Liver (tissue), 9 donors: ENCODE measurements around the gene IQGAP2. TPM values are rescaled to one million over a fixed set of nuclear protein-coding genes. Genes with fewer than 3 reads are reported as not detected.

ENCODE experiments used
- DNase-seq: peaks from one replicate; pipeline ENCODE4 v3.0.0-alpha.2; 2017; ENCODE audit warnings: low spot score
- H3K27ac ChIP-seq, 2 donors: one replicate each; pipeline ENCODE4 v1.7.0; 2013; ENCODE audit warnings: inconsistent platforms in 2 of 2, low read length in 2 of 2, control low read depth in 1 of 2, low read depth in 1 of 2, mild to moderate bottlenecking in 1 of 2
- H3K27me3 ChIP-seq, 4 donors: one replicate each; pipeline versions ENCODE4 v1.6.1 to v1.7.0; 2013; ENCODE audit warnings: low read length in 3 of 4, inconsistent platforms in 1 of 4, mild to moderate bottlenecking in 1 of 4, moderate library complexity in 1 of 4; ENCODE audit not compliant: control insufficient read depth in 4 of 4, insufficient read depth in 4 of 4
- H3K36me3 ChIP-seq, 4 donors: one replicate each; pipeline versions ENCODE4 v1.6.1 to v1.7.0; 2013; ENCODE audit warnings: low read length in 3 of 4, mild to moderate bottlenecking in 3 of 4, low read depth in 1 of 4, moderate library complexity in 1 of 4; ENCODE audit not compliant: control insufficient read depth in 4 of 4, insufficient read depth in 3 of 4
- H3K4me1 ChIP-seq, 4 donors: one replicate each; pipeline versions ENCODE4 v1.6.1 to v1.7.0; 2013; ENCODE audit warnings: low read length in 3 of 4, mild to moderate bottlenecking in 3 of 4, moderate library complexity in 1 of 4; ENCODE audit not compliant: control insufficient read depth in 4 of 4, insufficient read depth in 4 of 4
- H3K4me3 ChIP-seq, 3 donors: one replicate each; pipeline versions ENCODE4 v1.6.1 to v1.7.0; 2013; ENCODE audit warnings: low read length in 3 of 3, control low read depth in 1 of 3, low read depth in 1 of 3, mild to moderate bottlenecking in 1 of 3
- H3K9ac ChIP-seq, 2 donors: one replicate each; pipeline ENCODE4 v1.7.0; 2013; ENCODE audit warnings: low read length in 2 of 2, mild to moderate bottlenecking in 2 of 2, moderate library complexity in 2 of 2, control low read depth in 1 of 2, low read depth in 1 of 2
- H3K9me3 ChIP-seq, 4 donors: one replicate each; pipeline versions ENCODE4 v1.6.1 to v1.7.0; 2013; ENCODE audit warnings: low read length in 3 of 4; ENCODE audit not compliant: control insufficient read depth in 4 of 4
- FOXA1 ChIP-seq: IDR thresholded peaks from 2 replicates; pipeline ENCODE4 v1.6.1; 2016; ENCODE audit warnings: antibody characterized with exemption
- FOXA2 ChIP-seq: IDR thresholded peaks from 2 replicates; pipeline ENCODE4 v1.6.1; 2016; ENCODE audit warnings: antibody characterized with exemption
- HNF4A ChIP-seq, 2 donors: conservative IDR thresholded peaks; 2 replicates each; pipeline ENCODE4 v1.6.1; 2016; ENCODE audit warnings: antibody characterized with exemption in 2 of 2, mild to moderate bottlenecking in 2 of 2
- HNF4G ChIP-seq: IDR thresholded peaks from 2 replicates; pipeline ENCODE4 v1.6.1; 2016; ENCODE audit warnings: antibody characterized with exemption
- JUND ChIP-seq, 2 donors: IDR thresholded peaks; 2 replicates each; pipeline ENCODE4 v1.6.1; 2016; ENCODE audit warnings: antibody characterized with exemption in 2 of 2
- NR2F2 ChIP-seq: IDR thresholded peaks from 2 replicates; pipeline ENCODE4 v1.6.1; 2016; ENCODE audit warnings: antibody characterized with exemption
- RAD21 ChIP-seq, 2 donors: IDR thresholded peaks; 2 replicates each; pipeline ENCODE4 v1.6.1; 2016; ENCODE audit warnings: antibody characterized with exemption in 2 of 2, mild to moderate bottlenecking in 2 of 2
- RXRA ChIP-seq, 2 donors: IDR thresholded peaks; 2 replicates each; pipeline ENCODE4 v1.6.1; 2017 to 2018; ENCODE audit warnings: antibody characterized with exemption in 2 of 2, mild to moderate bottlenecking in 1 of 2
- SP1 ChIP-seq: IDR thresholded peaks from 2 replicates; pipeline ENCODE4 v1.6.1; 2018; ENCODE audit warnings: antibody characterized with exemption, mild to moderate bottlenecking
- TAF1 ChIP-seq: conservative IDR thresholded peaks from 2 replicates; pipeline ENCODE4 v1.6.1; 2016; ENCODE audit warnings: antibody characterized with exemption, mild to moderate bottlenecking
- YY1 ChIP-seq: IDR thresholded peaks from 2 replicates; pipeline ENCODE4 v1.6.1; 2016; ENCODE audit warnings: antibody characterized with exemption, mild to moderate bottlenecking
- WGBS: extraction: QIAGEN DNeasy Blood & Tissue Kit; methylation state at CpG from one replicate; pipeline ENCODE4 v1.1.7; 2013; 5-methylcytosine and 5-hydroxymethylcytosine counted together
- polyA plus RNA-seq, 2 donors: library from polyadenylated mRNA; stranded (reverse) in 1 of 2; unstranded in 1 of 2; fragments of 200-250 nt in 1 of 2; fragments of >200 nt in 1 of 2; fragmentation: Nextera tagmentation in 1 of 2; extraction: Ambion mirVana in 1 of 2; gene quantifications; one replicate each; pipeline versions ENCODE4 v1.2.1 to v1.2.3, GENCODE V29; 2013 to 2015
- total RNA-seq, 2 donors: library from RNA; depleted of rRNA; stranded (reverse); fragments of >200 nt; gene quantifications; one replicate each; pipeline ENCODE4 v1.2.3, GENCODE V29; 2014
- TF ChIP-seq, protein P1 (sequence below): fragments of 150-350 bp; IDR thresholded peaks from 2 replicates; pipeline ENCODE4 v1.5.1; 2017; ENCODE audit warnings: improper control_type of control experiment, low read depth, low read length; ENCODE audit not compliant: missing input control
- TF ChIP-seq, protein P2 (sequence below): IDR thresholded peaks from 2 replicates; pipeline ENCODE4 v1.6.1; 2016; ENCODE audit warnings: antibody characterized with exemption
- TF ChIP-seq, protein P3 (sequence below): IDR thresholded peaks from 2 replicates; pipeline ENCODE4 v1.6.1; 2016; ENCODE audit warnings: antibody characterized with exemption
- TF ChIP-seq, protein P4 (sequence below): IDR thresholded peaks from 2 replicates; pipeline ENCODE4 v1.6.1; 2016; ENCODE audit warnings: antibody characterized with exemption
- TF ChIP-seq, protein P5 (sequence below): IDR thresholded peaks from 2 replicates; pipeline ENCODE4 v1.6.1; 2016; ENCODE audit warnings: antibody characterized with exemption, mild to moderate bottlenecking
- donor health status: healthy.
- donor health status: healthy.
- donor health status: healthy.
- donor health status: healthy.
- donor health status: healthy.

Gene IQGAP2
- total and polyA plus RNA-seq, 4 donors, result 41.5 to 205 (median 102) TPM

DNA sequence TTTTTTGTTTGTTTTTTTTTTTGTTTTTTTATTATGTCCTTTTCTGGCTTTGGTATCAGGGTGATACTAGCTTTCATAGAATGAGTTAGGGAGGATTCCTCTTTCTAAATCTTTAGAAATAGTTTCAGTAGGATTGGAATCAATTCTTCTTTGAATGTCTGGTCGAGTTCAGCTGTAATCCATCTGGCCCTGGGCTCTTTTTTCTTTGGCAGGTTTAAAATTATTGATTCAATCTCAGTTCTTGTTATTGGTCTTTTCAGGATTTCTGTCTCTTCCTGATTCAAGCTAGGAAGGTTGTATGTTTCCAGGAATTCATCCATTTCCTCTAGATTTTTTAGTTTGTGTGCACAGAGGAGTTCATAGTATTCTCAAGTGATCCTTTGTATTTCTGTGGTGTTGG is 34.9 kb downstream of the IQGAP2 start:
- H3K4me3 ChIP-seq, result no peak overlapping the region
- H3K36me3 ChIP-seq, result no peaks in the 10 kb centered on the region
- H3K9me3 ChIP-seq, result no peaks in the 10 kb centered on the region
- peaks cover 5 to 24% (median 18%) of the 10 kb centered on the region in 4 donors for H3K4me1 ChIP-seq
- H3K27me3 ChIP-seq, result no peaks in the 10 kb centered on the region
- peak overlapping the region in 1 of 2 donors; percentile 25 for H3K27ac ChIP-seq
- H3K9ac ChIP-seq, result no peak overlapping the region
- DNase-seq, result no peak
- TF ChIP-seq FOXA2 (no peak), SP1 (no peak), RAD21 (IDR thresholded peaks at IDR 0.05) (peak in 1 of 2 donors; percentile 24), YY1 (no peak), HNF4A (conservative IDR thresholded peaks at IDR 0.05) (peak in 1 of 2 donors; percentile 31), JUND (IDR thresholded peaks at IDR 0.05) (no peak), RXRA (IDR thresholded peaks at IDR 0.05) (no peak), HNF4G (no peak), FOXA1 (no peak)
- TF ChIP-seq, protein P1, sequence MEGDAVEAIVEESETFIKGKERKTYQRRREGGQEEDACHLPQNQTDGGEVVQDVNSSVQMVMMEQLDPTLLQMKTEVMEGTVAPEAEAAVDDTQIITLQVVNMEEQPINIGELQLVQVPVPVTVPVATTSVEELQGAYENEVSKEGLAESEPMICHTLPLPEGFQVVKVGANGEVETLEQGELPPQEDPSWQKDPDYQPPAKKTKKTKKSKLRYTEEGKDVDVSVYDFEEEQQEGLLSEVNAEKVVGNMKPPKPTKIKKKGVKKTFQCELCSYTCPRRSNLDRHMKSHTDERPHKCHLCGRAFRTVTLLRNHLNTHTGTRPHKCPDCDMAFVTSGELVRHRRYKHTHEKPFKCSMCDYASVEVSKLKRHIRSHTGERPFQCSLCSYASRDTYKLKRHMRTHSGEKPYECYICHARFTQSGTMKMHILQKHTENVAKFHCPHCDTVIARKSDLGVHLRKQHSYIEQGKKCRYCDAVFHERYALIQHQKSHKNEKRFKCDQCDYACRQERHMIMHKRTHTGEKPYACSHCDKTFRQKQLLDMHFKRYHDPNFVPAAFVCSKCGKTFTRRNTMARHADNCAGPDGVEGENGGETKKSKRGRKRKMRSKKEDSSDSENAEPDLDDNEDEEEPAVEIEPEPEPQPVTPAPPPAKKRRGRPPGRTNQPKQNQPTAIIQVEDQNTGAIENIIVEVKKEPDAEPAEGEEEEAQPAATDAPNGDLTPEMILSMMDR, result no peak
- TF ChIP-seq, protein P2, sequence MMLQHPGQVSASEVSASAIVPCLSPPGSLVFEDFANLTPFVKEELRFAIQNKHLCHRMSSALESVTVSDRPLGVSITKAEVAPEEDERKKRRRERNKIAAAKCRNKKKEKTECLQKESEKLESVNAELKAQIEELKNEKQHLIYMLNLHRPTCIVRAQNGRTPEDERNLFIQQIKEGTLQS, result no peak
- TF ChIP-seq, protein P3, sequence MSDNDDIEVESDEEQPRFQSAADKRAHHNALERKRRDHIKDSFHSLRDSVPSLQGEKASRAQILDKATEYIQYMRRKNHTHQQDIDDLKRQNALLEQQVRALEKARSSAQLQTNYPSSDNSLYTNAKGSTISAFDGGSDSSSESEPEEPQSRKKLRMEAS, result no peak
- TF ChIP-seq, protein P4, sequence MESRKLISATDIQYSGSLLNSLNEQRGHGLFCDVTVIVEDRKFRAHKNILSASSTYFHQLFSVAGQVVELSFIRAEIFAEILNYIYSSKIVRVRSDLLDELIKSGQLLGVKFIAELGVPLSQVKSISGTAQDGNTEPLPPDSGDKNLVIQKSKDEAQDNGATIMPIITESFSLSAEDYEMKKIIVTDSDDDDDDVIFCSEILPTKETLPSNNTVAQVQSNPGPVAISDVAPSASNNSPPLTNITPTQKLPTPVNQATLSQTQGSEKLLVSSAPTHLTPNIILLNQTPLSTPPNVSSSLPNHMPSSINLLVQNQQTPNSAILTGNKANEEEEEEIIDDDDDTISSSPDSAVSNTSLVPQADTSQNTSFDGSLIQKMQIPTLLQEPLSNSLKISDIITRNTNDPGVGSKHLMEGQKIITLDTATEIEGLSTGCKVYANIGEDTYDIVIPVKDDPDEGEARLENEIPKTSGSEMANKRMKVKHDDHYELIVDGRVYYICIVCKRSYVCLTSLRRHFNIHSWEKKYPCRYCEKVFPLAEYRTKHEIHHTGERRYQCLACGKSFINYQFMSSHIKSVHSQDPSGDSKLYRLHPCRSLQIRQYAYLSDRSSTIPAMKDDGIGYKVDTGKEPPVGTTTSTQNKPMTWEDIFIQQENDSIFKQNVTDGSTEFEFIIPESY, result no peak
- TF ChIP-seq, protein P5, sequence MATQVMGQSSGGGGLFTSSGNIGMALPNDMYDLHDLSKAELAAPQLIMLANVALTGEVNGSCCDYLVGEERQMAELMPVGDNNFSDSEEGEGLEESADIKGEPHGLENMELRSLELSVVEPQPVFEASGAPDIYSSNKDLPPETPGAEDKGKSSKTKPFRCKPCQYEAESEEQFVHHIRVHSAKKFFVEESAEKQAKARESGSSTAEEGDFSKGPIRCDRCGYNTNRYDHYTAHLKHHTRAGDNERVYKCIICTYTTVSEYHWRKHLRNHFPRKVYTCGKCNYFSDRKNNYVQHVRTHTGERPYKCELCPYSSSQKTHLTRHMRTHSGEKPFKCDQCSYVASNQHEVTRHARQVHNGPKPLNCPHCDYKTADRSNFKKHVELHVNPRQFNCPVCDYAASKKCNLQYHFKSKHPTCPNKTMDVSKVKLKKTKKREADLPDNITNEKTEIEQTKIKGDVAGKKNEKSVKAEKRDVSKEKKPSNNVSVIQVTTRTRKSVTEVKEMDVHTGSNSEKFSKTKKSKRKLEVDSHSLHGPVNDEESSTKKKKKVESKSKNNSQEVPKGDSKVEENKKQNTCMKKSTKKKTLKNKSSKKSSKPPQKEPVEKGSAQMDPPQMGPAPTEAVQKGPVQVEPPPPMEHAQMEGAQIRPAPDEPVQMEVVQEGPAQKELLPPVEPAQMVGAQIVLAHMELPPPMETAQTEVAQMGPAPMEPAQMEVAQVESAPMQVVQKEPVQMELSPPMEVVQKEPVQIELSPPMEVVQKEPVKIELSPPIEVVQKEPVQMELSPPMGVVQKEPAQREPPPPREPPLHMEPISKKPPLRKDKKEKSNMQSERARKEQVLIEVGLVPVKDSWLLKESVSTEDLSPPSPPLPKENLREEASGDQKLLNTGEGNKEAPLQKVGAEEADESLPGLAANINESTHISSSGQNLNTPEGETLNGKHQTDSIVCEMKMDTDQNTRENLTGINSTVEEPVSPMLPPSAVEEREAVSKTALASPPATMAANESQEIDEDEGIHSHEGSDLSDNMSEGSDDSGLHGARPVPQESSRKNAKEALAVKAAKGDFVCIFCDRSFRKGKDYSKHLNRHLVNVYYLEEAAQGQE, result no peak
- WGBS, result 25% methylated on average over 1 of the region's 1 CpG

DNA sequence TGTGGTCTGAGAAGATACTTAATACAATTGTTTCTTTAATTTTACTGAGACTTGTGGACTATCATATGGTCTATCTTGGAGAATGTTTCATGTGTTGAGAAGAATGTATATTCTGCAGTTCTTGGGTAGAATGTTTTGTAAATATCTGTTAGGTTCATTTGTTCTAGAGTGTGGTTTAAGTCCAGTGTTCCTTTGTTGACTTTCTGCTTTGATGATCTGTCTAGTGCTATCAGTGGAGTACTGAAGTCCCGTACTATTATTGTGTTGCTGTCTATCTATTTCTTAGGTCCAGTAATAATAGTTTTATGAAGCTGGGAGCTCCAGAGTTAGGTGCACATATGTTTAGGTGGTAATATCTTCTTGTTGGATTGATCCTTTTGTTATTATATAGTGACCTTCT is 36.1 kb downstream of the IQGAP2 start:
- TF ChIP-seq NR2F2 (no peak), TAF1 (no peak), FOXA2 (peak; percentile 46)
- WGBS, result 43% methylated on average over 1 of the region's 1 CpG
- H3K27ac ChIP-seq, result no peak overlapping the region
- H3K27me3 ChIP-seq, result no peaks in the 10 kb centered on the region
- H3K36me3 ChIP-seq, result no peaks in the 10 kb centered on the region
- no peak overlapping the region for H3K9ac ChIP-seq
- no peak for DNase-seq
- no peaks in the 10 kb centered on the region for H3K9me3 ChIP-seq
- no peak overlapping the region for H3K4me3 ChIP-seq
- peaks cover 7 to 30% (median 20%) of the 10 kb centered on the region in 4 donors for H3K4me1 ChIP-seq
